ENCODE results near the gene TRAM2.

The TRAM2 gene

GRCh38 chr6:52519618-52520017 is 57.2 kb downstream of the TRAM2 start:
- Histone ChIP-seq H3F3A (ENCODE audit: control insufficient read depth, insufficient read depth) (no peaks in the 10 kb centered on the region), H3K9me3 (ENCODE audit: control insufficient read depth, insufficient read depth, low read length) (no peaks in the 10 kb centered on the region), H3K36me3 (ENCODE audit: control insufficient read depth, low read length) (no peaks in the 10 kb centered on the region), H3K79me2 (ENCODE audit: control insufficient read depth, low read length) (no peaks in the 10 kb centered on the region), H3K27me3 (ENCODE audit: control insufficient read depth, low read length) (no peaks in the 10 kb centered on the region), H3K4me3 (ENCODE audit: low read length) (no peak overlapping the region), H3K4me1 (ENCODE audit: control insufficient read depth, low read length) (no peaks in the 10 kb centered on the region), H3K9me2 (replicated peaks; ENCODE audit: control insufficient read depth, low read length) (no peaks in the 10 kb centered on the region), H3K27ac (ENCODE audit: low read depth, low read length) (no peak overlapping the region), H4K20me1 (ENCODE audit: control insufficient read depth, insufficient read depth, low read depth, low read length) (no peaks in the 10 kb centered on the region), H3K4me2 (ENCODE audit: low read length) (no peak overlapping the region)
- TF ChIP-seq EZH2phosphoT487 (IDR thresholded peaks at IDR 0.05; ENCODE audit: borderline replicate concordance, low read length) (no peak), CTCF (IDR thresholded peaks at IDR 0.05; ENCODE audit: low read depth, low read length, poor library complexity, severe bottlenecking) (no peak)

GRCh38 chr6:52518279-52518945 is 58.4 kb downstream of the TRAM2 start:
- Histone ChIP-seq H4K20me1 (ENCODE audit: control insufficient read depth, insufficient read depth, low read depth, low read length) (no peaks in the 10 kb centered on the region), H3K9me2 (replicated peaks; ENCODE audit: control insufficient read depth, low read length) (no peaks in the 10 kb centered on the region), H3K27me3 (ENCODE audit: control insufficient read depth, low read length) (no peaks in the 10 kb centered on the region), H3K4me1 (ENCODE audit: control insufficient read depth, low read length) (no peaks in the 10 kb centered on the region), H3K4me2 (ENCODE audit: low read length) (no peak overlapping the region), H3K79me2 (ENCODE audit: control insufficient read depth, low read length) (no peaks in the 10 kb centered on the region), H3K36me3 (ENCODE audit: control insufficient read depth, low read length) (no peaks in the 10 kb centered on the region), H3K27ac (ENCODE audit: low read depth, low read length) (no peak overlapping the region), H3K4me3 (ENCODE audit: low read length) (no peak overlapping the region), H3F3A (ENCODE audit: control insufficient read depth, insufficient read depth) (no peaks in the 10 kb centered on the region), H3K9me3 (ENCODE audit: control insufficient read depth, insufficient read depth, low read length) (no peaks in the 10 kb centered on the region)
- TF ChIP-seq EZH2phosphoT487 (IDR thresholded peaks at IDR 0.05; ENCODE audit: borderline replicate concordance, low read length) (no peak), CTCF (IDR thresholded peaks at IDR 0.05; ENCODE audit: low read depth, low read length, poor library complexity, severe bottlenecking) (no peak)

- Histone ChIP-seq H3K4me3 (ENCODE audit: low read length) (no peak overlapping the region), H3K4me1 (ENCODE audit: control insufficient read depth, low read length) (no peaks in the 10 kb centered on the region), H3K27me3 (ENCODE audit: control insufficient read depth, low read length) (no peaks in the 10 kb centered on the region), H4K20me1 (ENCODE audit: control insufficient read depth, insufficient read depth, low read depth, low read length) (no peaks in the 10 kb centered on the region), H3K9me2 (replicated peaks; ENCODE audit: control insufficient read depth, low read length) (no peaks in the 10 kb centered on the region), H3K9me3 (ENCODE audit: control insufficient read depth, insufficient read depth, low read length) (no peaks in the 10 kb centered on the region), H3K4me2 (ENCODE audit: low read length) (no peak overlapping the region), H3K27ac (ENCODE audit: low read depth, low read length) (no peak overlapping the region), H3K79me2 (ENCODE audit: control insufficient read depth, low read length) (no peaks in the 10 kb centered on the region), H3F3A (ENCODE audit: control insufficient read depth, insufficient read depth) (no peaks in the 10 kb centered on the region), H3K36me3 (ENCODE audit: control insufficient read depth, low read length) (no peaks in the 10 kb centered on the region)
- no peak for TF ChIP-seq EZH2phosphoT487 (IDR thresholded peaks at IDR 0.05; ENCODE audit: borderline replicate concordance, low read length)
Measured at GRCh38 chr6:52517502-52518278, 59.2 kb downstream of the TRAM2 start.

- H3K79me2 ChIP-seq (ENCODE audit: control insufficient read depth, low read length) = no peaks in the 10 kb centered on the region
- H3K27me3 ChIP-seq (ENCODE audit: control insufficient read depth, low read length) = no peaks in the 10 kb centered on the region
- H3K9me3 ChIP-seq (ENCODE audit: control insufficient read depth, insufficient read depth, low read length) = no peaks in the 10 kb centered on the region
- H3F3A ChIP-seq (ENCODE audit: control insufficient read depth, insufficient read depth) = no peaks in the 10 kb centered on the region
- no peaks in the 10 kb centered on the region for H3K36me3 ChIP-seq (ENCODE audit: control insufficient read depth, low read length)
- H3K9me2 ChIP-seq (replicated peaks; ENCODE audit: control insufficient read depth, low read length) = no peaks in the 10 kb centered on the region
- H3K4me1 ChIP-seq (ENCODE audit: control insufficient read depth, low read length) = no peaks in the 10 kb centered on the region
- no peak overlapping the region for H3K4me3 ChIP-seq (ENCODE audit: low read length)
- H3K4me2 ChIP-seq (ENCODE audit: low read length) = no peak overlapping the region
- H4K20me1 ChIP-seq (ENCODE audit: control insufficient read depth, insufficient read depth, low read depth, low read length) = no peaks in the 10 kb centered on the region
- no peak for TF ChIP-seq CTCF (IDR thresholded peaks at IDR 0.05; ENCODE audit: low read depth, low read length, poor library complexity, severe bottlenecking)
- no peak for TF ChIP-seq EZH2phosphoT487 (IDR thresholded peaks at IDR 0.05; ENCODE audit: borderline replicate concordance, low read length)
- no peak overlapping the region for H3K27ac ChIP-seq (ENCODE audit: low read depth, low read length)
Measured at GRCh38 chr6:52516943-52517342, 59.9 kb downstream of the TRAM2 start.
